ENCODE results near the gene RGS7BP. TPM values are rescaled to one million over a fixed set of nuclear protein-coding genes. Genes with fewer than 3 reads are reported as not detected.

The RGS7BP gene
- polyA plus RNA-seq, 1 experiment = 0.63 TPM

DNA sequence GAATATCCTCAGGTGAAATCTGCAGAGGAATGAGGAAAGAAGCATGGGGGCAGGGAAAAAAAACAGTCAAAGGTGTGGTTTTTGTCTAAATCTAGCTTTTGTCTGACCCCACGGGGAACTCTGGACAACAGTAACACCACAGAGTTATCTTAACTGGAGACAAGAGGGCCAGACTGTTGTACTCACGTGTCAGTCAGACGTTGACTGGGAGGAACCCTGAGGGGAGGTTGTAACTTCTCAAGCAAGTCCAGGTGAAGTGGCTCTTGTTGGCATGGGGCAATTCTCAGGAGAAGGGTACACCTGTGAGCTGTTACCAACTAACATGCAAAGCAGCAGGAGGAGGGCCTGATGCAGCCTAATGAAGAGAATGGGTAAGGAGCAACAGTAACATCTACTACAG, 140.4 kb downstream of the RGS7BP start:
- TF ChIP-seq CTCF (IDR thresholded peaks at IDR 0.05; ENCODE audit: insufficient read depth, low read depth, low read length) = no peak
- Histone ChIP-seq H3K27me3 (ENCODE audit: control insufficient read depth, insufficient read depth, low read length) (0 out of 2 replicates have a peak, but pooled peaks cover 1% of the 10 kb centered on the region), H3K36me3 (ENCODE audit: control insufficient read depth, insufficient read depth, low read length) (no peaks in the 10 kb centered on the region), H3K4me3 (ENCODE audit: low read depth, low read length) (no peak overlapping the region)
- DNase-seq (ENCODE audit: low read depth) = no peak
- CTCF ChIA-PET = interaction anchor here (0.5 to 0.6 kb wide), 2 partner anchors 102 to 129 kb away, joined by 3 read pairs; no protein-coding TSS in a partner anchor
- POLR2A ChIA-PET = no interaction called here

GRCh38 chr5:64649512-64649911, 143.7 kb downstream of the RGS7BP start:
- H3K4me3 ChIP-seq (ENCODE audit: low read depth, low read length) = no peak overlapping the region
- no peak for TF ChIP-seq CTCF (IDR thresholded peaks at IDR 0.05; ENCODE audit: insufficient read depth, low read depth, low read length)
- no peaks in the 10 kb centered on the region for H3K36me3 ChIP-seq (ENCODE audit: control insufficient read depth, insufficient read depth, low read length)
- no peak for DNase-seq (ENCODE audit: low read depth)
- ChIA-PET CTCF (interaction anchor here (1.2 kb wide), 1 partner anchor 11 kb away, joined by 3 read pairs; no protein-coding TSS in a partner anchor), POLR2A (no interaction called here)
- peaks cover 1% of the 10 kb centered on the region; the same call in 1 of the 2 replicates for H3K27me3 ChIP-seq (ENCODE audit: control insufficient read depth, insufficient read depth, low read length)

- CTCF ChIA-PET = interaction anchor here (1.5 kb wide), 1 partner anchor 41 kb away, joined by 3 read pairs; no protein-coding TSS in a partner anchor
- no peak for DNase-seq (ENCODE audit: low read depth)
- no peak for TF ChIP-seq CTCF (IDR thresholded peaks at IDR 0.05; ENCODE audit: insufficient read depth, low read depth, low read length)
- POLR2A ChIA-PET = no interaction called here
- Histone ChIP-seq H3K27me3 (ENCODE audit: control insufficient read depth, insufficient read depth, low read length) (no peaks in the 10 kb centered on the region; the same call in 1 of the 2 replicates), H3K4me3 (ENCODE audit: low read depth, low read length) (no peak overlapping the region), H3K36me3 (ENCODE audit: control insufficient read depth, insufficient read depth, low read length) (no peaks in the 10 kb centered on the region)
Measured at GRCh38 chr5:64653766-64654560, 148.1 kb downstream of the RGS7BP start.

DNA sequence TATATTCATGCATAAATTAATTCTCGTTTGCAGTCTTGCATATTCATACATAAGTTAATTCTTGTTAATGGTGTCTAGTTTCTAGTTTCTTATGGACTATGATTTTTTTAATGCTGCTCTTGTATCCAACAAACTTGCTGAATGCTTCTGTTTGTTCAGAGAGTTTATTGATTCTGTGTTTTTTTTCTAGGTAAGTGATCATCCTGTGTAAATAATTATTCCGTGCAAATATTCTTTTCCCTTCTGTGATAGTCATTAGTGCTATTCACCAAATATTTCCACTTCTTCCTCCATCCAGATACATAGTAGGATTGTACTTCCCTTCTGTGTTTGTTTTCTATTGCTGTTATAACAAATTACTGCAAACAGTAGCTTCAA, 148.7 kb downstream of the RGS7BP start:
- Histone ChIP-seq H3K27me3 (ENCODE audit: control insufficient read depth, insufficient read depth, low read length) (no peaks in the 10 kb centered on the region; the same call in 1 of the 2 replicates), H3K36me3 (ENCODE audit: control insufficient read depth, insufficient read depth, low read length) (no peaks in the 10 kb centered on the region), H3K4me3 (ENCODE audit: low read depth, low read length) (no peak overlapping the region)
- no peak for DNase-seq (ENCODE audit: low read depth)
- ChIA-PET POLR2A (no interaction called here), CTCF (no interaction called here)
- no peak for TF ChIP-seq CTCF (IDR thresholded peaks at IDR 0.05; ENCODE audit: insufficient read depth, low read depth, low read length)

DNA sequence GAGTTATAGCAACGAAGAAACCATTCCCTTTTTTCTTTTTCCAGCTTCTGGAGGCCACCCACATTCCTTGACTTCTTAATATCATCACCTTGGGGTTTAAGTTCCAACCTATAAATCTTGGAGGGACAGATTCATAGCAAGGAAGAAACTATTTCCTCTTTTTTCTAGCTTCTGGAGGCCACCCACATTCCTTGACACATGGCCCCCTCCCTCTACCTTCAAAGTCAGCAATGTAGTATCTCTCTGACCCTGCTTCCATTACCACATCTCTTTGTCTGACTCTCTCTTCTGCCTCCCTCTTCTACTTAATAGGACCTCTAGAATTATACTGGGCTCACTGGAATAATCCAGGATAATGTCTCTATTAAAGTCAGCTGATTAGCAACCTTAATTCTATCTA, 149.8 kb downstream of the RGS7BP start:
- ChIA-PET CTCF (interaction anchor here (1.7 kb wide), 1 partner anchor 20 kb away, joined by 3 read pairs; no protein-coding TSS in a partner anchor), POLR2A (no interaction called here)

More for the DNA sequence above, 149.8 kb downstream of the RGS7BP start:
- Histone ChIP-seq H3K36me3 (ENCODE audit: control insufficient read depth, insufficient read depth, low read length) (no peaks in the 10 kb centered on the region), H3K4me3 (ENCODE audit: low read depth, low read length) (no peak overlapping the region), H3K27me3 (ENCODE audit: control insufficient read depth, insufficient read depth, low read length) (no peaks in the 10 kb centered on the region; the same call in 1 of the 2 replicates)
- DNase-seq (ENCODE audit: low read depth) = no peak
- no peak for TF ChIP-seq CTCF (IDR thresholded peaks at IDR 0.05; ENCODE audit: insufficient read depth, low read depth, low read length)

Data from BJ (cell line).